ENCODE results near the gene PYROXD2.

DNA sequence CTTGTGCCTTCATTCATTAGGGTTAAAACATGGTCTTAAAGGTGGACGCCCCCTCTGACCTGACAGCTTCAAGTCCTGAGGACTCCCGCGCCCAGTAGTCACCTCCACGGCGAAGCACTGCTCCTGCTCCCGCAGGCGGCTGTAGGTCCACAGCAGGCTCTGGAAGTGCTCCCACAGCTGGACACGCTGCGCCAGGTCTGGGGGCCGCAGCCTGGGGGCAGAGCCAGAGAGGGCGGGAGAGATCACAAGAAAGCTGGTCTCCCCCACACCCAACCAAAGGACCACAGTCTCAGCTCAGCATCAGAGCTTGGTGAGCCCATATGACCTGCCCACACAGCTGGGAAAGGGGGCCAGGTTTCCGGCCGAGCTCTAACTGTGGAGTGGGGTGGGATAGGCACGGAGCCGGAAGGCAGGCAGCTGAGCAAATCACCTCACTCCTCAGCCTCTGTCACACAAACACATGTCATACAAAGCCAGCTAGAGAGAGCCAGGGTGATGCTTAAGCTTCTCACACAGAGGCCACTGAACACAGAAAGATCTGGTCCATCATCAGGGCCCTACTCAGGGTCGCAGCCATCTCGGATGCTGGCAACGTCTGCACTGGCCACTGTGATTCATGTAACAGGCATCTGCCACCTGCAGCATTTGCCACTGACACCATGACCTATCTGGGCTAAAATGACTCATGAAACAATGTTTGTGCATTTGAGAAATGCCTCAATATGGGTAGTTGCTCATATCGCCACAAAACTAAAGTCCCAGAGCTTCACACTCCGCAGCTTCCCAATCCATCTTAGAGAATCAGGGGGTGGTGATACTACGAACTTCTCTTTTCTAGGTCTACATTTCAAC is 19.1 kb upstream of the PYROXD2 start:
- TF ChIP-seq CHD1 (IDR thresholded peaks at IDR 0.05; ENCODE audit: low read depth, low read length), result no peak
- no peak for TF ChIP-seq EP300 (IDR thresholded peaks at IDR 0.05; ENCODE audit: borderline replicate concordance in 1 of 2, control insufficient read depth in 1 of 2, low read depth in 2 of 2, low read length in 2 of 2)
- no peak for TF ChIP-seq RAD21 (IDR thresholded peaks at IDR 0.05; ENCODE audit: insufficient read depth, low read depth, low read length)
- no peak for TF ChIP-seq RCOR1 (conservative IDR thresholded peaks at IDR 0.05; ENCODE audit: low read depth, low read length)
- TF ChIP-seq, protein P1, sequence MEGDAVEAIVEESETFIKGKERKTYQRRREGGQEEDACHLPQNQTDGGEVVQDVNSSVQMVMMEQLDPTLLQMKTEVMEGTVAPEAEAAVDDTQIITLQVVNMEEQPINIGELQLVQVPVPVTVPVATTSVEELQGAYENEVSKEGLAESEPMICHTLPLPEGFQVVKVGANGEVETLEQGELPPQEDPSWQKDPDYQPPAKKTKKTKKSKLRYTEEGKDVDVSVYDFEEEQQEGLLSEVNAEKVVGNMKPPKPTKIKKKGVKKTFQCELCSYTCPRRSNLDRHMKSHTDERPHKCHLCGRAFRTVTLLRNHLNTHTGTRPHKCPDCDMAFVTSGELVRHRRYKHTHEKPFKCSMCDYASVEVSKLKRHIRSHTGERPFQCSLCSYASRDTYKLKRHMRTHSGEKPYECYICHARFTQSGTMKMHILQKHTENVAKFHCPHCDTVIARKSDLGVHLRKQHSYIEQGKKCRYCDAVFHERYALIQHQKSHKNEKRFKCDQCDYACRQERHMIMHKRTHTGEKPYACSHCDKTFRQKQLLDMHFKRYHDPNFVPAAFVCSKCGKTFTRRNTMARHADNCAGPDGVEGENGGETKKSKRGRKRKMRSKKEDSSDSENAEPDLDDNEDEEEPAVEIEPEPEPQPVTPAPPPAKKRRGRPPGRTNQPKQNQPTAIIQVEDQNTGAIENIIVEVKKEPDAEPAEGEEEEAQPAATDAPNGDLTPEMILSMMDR (IDR thresholded peaks at IDR 0.05 in 2 of 3, conservative IDR thresholded peaks at IDR 0.05 in 1 of 3; ENCODE audit: control insufficient read depth in 2 of 3, extremely low read depth in 1 of 3, insufficient read depth in 1 of 3, low read depth in 3 of 3, low read length in 3 of 3), result no peak

Measured in GM12878 (cell line).